VCaP (cell line): ENCODE data around the gene KRTAP29-1.
"Not testable (repeated sequence)": the region's sequence is repeated elsewhere in the genome, so short reads cannot be mapped to it uniquely, and the experiment has no call there.

Experiments
- H3K27ac ChIP-seq: fragments of 450-650 bp; 2 replicates; pipeline ENCODE4 v1.5.1; 2017
- TF ChIP-seq, protein P1 (sequence below): fragments of 450-650 bp; conservative IDR thresholded peaks from 2 replicates; pipeline ENCODE4 v1.5.1; 2017; ENCODE audit warnings: mild to moderate bottlenecking, moderate library complexity

The KRTAP29-1 gene, protein sequence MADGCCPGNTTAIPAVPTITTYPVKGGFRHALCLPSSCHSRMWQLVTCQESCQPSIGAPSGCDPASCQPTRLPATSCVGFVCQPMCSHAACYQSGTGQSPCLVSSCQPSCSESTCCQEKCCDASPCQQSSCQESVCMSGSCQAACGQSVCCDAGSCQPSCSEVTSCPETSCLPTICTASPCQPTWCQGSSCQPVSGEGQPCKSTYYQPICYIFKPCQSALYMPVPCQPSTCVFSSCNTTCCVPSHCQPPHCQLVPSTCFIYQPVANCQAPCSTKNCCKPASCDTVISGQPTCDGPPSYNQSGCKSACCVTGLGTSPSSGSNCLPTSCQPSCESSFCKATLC

DNA sequence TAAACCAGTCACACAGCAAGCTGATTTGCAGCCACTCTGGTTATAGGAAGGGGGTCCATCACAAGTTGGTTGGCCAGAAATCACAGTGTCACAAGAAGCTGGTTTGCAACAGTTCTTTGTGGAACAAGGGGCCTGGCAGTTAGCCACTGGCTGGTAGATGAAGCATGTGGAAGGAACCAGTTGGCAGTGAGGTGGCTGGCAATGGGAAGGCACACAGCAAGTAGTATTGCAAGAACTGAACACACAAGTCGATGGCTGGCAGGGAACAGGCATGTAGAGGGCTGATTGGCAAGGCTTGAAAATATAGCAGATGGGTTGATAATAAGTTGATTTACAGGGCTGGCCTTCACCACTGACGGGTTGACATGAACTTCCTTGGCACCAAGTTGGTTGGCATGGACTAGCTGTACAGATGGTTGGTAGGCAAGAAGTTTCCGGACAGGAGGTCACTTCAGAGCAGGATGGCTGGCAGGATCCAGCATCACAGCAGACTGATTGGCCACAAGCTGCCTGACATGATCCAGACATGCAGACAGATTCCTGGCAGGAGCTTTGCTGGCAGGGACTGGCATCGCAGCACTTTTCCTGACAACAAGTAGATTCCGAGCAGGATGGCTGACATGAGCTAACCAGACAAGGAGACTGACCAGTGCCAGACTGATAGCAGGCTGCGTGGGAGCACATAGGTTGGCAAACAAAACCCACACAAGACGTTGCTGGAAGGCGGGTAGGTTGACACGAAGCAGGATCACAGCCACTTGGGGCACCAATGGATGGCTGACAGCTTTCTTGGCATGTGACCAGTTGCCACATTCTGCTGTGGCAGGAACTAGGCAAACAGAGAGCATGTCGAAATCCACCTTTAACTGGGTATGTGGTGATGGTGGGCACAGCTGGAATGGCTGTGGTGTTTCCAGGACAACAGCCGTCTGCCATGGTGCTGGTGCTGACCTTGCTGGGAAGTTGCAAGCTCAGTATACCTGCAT lies at the start of gene KRTAP29-1:
TSS of gene KRTAP29-1 (minus strand) at position 936 of the 986 bp plus-strand sequence. CDS start at position 936, 0 bp downstream.
- no peak within 1 kb of the TSS for H3K27ac ChIP-seq
- TF ChIP-seq, protein P1, sequence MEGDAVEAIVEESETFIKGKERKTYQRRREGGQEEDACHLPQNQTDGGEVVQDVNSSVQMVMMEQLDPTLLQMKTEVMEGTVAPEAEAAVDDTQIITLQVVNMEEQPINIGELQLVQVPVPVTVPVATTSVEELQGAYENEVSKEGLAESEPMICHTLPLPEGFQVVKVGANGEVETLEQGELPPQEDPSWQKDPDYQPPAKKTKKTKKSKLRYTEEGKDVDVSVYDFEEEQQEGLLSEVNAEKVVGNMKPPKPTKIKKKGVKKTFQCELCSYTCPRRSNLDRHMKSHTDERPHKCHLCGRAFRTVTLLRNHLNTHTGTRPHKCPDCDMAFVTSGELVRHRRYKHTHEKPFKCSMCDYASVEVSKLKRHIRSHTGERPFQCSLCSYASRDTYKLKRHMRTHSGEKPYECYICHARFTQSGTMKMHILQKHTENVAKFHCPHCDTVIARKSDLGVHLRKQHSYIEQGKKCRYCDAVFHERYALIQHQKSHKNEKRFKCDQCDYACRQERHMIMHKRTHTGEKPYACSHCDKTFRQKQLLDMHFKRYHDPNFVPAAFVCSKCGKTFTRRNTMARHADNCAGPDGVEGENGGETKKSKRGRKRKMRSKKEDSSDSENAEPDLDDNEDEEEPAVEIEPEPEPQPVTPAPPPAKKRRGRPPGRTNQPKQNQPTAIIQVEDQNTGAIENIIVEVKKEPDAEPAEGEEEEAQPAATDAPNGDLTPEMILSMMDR, result no peak

DNA sequence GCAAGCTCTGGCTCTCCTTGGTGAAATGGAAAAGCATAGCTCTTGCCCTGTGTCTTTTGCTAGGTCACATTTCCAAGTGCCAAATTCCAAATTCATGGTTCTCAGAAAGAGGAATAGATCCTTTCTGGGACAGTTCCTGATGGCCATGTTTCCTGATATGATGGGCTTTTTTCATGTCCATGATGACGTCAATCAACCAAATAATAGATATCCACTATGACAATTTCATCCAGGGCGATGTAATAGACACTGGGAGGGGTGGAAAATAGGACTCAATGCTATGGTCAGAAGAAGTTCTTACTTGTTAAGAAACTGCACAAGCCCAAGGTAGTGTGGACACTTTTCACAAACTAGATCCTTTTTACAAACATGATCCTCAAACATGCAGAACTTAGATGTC lies 48.5 kb upstream of the KRTAP29-1 start:
- TF ChIP-seq, protein P1, result no peak
- H3K27ac ChIP-seq, result no peak overlapping the region

DNA sequence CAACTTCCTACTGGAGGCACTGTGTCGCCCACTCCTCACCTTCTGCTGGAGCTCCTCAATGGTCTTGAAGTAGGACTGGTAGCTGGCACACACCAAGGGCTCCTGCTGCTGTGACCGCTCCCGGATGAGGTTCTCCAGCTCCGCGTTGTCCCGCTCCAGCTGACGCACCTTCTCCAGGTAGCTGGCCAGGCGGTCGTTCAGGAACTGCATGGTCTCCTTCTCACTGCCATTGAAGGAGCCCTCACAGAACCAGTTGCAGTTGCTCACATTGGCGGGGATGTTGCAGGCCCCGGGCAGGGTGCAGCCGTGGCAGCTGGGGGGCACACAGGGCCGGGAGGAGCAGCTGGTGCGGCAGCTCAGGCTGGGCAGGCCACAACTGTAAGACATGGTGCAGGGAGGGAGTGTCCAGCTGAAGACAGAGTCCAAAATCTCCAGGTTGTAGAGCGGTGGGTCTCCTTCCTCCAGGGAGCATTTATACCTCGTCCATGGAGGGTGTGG lies 47.8 kb upstream of the KRTAP29-1 start, which contains the start of gene KRT33A:
TSS of gene KRT33A (minus strand) at position 448 of the 498 bp plus-strand sequence. CDS start at position 387, 61 bp downstream.
- not testable (repeated sequence) for H3K27ac ChIP-seq

DNA sequence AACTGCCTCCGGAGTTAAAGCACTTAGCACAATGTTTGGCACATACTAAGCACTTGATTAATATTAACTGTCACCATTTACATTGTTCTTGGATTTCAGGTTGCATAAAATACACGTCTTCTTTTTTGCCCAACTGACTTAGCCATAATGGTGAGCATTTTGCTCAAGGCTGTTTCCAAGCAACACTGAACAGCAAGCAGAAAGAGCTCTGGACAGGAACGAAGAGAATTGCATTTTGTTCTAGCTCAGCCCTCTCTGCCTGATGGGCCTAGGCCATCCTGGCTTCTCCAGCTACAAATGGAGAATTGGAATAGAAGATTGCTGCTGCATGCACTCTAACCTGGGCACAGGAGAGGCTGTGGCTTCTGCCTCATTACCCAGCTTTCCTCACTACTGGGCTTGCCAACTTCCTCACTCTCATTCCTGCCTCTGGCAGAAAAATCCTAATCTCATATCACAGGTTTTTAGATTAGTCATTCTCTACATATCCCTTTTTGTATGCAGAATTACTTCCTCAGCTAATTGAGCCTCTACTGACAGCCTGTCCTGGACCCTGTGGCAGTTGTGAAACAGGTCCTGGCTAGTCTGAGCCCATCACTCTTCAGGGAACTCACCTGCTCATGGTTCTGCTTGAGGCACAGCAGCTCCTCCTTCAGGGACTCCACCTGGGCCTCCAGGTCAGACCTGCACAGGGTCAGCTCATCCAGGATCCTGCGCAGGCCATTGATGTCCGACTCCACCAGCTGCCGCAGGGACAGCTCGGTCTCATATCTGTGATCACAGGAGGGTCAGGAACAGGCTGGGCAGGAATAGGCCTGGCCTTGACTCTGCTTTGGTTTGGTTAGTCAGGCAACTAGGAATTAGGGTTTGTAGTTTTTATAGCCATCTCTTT lies 45.5 kb upstream of the KRTAP29-1 start:
- H3K27ac ChIP-seq, result no peak overlapping the region
- TF ChIP-seq, protein P1, result no peak

DNA sequence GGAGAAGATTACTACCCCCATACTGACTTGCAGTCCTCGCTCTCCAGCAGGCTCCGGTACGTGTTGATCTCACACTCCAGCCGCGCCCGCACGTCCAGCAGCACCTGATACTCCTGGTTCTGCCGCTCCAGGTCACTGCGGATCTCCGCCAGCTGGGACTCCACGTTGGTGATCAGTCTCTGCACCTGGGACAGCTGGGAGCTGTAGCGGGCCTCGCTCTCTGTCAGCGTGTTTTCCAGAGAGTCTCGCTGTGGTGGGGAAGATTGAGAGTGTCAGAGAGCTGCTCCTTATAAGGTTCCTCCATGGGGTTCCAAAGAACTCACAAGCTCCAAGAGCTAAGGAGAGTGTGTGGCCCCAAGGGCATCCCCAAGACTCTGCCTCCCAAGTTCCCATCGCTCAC lies 43.8 kb upstream of the KRTAP29-1 start:
- not testable (repeated sequence) for H3K27ac ChIP-seq

DNA sequence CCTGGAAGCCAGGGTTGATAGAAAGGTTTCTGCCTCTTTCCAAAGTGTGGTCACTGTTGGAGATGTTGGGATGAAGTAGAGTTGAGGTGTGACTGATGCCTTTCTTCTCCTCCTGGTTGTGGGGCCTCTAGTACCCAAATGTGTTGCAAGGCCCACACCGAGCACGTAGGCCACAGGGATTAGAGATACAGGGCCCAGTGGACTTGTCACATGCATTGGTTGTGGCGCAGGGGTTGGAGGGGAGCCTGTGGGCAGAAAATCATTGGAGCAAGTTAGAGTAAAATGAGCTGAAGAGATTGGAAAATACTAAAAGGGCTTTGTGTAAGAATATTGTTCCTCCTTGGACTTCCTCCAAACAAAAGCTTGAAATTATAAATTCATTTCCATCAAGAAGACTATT lies 43.3 kb upstream of the KRTAP29-1 start:
- TF ChIP-seq, protein P1, result no peak

DNA sequence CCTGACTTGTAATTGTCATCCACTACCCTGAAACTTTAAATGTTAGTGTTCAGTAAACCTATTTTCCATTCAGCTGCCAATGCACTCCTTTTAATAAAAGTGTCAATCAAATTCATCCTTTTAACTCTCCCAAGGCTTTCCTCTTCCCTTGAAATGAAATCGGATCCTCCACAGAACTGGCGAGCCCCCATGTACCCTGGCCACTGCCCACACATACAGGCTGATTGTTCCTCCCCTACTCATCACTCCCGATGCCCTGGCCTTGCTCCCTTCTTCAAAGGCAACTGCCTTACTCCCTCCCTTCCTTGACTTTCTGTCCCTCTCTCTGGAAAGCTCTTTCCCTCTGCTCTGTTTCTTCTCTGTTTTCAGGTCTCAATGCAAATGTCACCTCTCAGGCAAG lies 40.4 kb upstream of the KRTAP29-1 start:
- TF ChIP-seq, protein P1, result no peak
- no peak overlapping the region for H3K27ac ChIP-seq

More for the DNA sequence above, 43.3 kb upstream of the KRTAP29-1 start:
- no peak overlapping the region for H3K27ac ChIP-seq
